Measurements from ENCODE around the gene AJUBA.
"Not testable (repeated sequence)": the region's sequence is repeated elsewhere in the genome, so short reads cannot be mapped to it uniquely, and the experiment has no call there.

The AJUBA gene

GRCh38 chr14:22978981-22979671, 3.2 kb downstream of the AJUBA start:
- DNase-seq: no peak

- DNase-seq: no peak
These were observed 3.9 kb downstream of the AJUBA start for GRCh38 chr14:22978487-22978837.

DNA sequence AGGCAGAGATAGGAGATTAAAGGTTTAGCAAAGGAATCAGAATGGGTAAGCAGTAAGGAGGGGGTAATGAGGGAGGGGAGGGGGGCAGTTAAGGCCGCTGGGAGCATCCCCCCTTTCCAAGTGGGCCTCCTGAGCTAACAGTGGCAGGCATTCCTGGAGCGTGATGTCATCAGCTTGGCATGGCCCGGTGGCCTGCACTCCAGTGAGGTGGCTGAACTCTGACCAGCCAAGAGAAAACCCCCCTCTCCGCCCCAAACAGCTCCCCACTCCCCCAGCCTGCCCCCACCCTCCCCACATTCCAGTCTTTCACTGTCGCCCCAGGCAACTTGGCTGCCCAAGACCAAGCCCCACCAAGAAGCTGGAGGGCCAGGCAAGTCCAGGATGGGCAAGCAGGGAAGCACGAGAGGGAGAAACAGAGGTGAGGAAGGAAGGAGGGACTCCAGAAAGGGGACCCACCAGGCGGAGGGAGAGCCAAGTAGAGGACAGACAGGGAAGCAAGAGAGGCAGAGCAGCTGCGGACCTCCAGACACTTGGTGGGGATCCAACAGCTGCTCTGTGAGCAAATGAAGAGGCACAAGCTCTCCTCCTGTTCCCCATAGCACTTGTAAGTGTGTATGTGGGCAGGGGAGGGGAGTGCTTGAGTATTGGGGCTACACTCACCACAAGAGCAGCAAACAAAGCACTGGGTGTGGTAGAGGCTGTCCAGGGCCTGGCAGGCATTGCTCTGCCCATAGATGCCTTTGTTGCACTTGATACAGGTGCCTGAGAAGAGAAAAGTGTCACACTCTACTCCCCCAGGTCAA, 4.5 kb downstream of the AJUBA start:
- DNase-seq: no peak

DNA sequence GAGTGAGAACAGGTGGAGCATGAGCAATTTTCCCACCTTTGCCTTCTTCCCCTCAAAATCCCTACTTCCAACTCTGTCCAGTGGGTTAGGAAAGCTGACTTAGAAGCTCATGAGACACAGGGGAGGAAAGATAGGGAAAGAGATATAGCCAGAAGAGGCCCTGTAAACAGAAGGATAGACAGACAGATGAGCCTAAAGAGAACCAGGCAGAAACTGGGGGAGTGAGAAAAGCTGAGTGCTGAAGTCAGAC, 5.0 kb downstream of the AJUBA start:
- DNase-seq: no peak

GRCh38 chr14:22976620-22977433, 5.5 kb downstream of the AJUBA start:
- no peak for DNase-seq

- no peak for DNase-seq
These were observed 7.6 kb downstream of the AJUBA start for GRCh38 chr14:22974530-22975313.

DNA sequence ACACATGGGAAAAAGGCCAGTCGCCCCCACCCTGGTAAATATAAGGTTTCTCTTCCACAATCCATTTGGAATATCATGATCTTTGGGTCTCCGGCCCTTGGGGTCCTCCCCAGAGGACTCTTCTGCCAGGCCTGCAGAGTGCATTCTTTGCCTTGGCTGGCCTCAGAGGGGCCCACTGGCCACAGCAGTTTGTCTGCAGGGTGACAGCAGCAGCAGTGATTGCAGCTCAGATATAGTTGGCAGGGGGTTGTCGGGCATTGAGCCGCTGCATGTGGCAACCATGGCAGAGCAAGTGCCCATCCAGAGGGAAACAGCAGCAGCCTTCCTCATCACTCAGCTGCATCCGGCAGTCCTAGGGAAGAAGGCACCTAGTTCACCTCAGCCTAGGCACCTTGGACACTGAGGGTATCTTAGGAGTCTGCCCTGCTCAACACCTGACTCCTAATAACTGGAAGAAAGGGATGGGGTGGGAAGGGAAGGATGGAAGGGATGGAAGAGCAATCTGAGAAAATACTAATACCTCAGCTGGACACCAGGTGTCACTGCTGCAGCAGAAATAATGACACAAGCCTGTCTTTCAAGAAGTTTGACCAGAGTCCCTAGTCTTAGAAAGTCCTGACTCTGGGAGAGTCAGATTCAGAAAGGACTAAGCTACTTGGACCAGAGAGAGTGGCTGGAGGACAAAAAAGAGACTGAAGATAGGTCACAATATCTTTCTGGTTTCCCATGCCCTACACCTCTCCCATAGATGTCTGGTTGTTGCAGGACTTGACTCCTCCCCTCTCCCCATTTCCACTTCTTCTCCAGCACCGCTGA, 8.9 kb downstream of the AJUBA start:
- no peak for DNase-seq

- DNase-seq: no peak
These were observed 9.9 kb downstream of the AJUBA start for GRCh38 chr14:22972313-22972930.

DNA sequence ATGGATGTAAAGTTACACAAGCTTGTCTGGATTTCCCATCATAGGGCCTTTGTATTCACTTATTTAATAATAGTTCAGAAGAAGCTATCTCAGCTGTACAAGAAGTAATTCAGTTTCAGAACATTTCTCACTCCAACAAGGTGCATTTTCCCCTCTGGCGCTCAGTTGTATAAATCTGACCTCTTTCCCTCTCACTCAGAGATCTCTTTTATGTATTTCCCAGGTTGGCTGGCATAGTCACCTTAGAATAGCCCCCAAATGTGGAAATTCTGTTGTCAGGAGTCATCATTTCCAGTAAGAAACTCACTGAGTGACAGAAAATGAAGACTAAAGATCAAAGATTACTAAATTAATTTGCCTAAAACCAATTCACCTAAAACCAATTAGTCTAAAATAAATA, 11.2 kb downstream of the AJUBA start:
- DNase-seq: no peak

- no peak for DNase-seq
These were observed 15.5 kb downstream of the AJUBA start for GRCh38 chr14:22966783-22967269.

- not testable (repeated sequence) for DNase-seq
These were observed 16.2 kb downstream of the AJUBA start for GRCh38 chr14:22965916-22966782.

DNA sequence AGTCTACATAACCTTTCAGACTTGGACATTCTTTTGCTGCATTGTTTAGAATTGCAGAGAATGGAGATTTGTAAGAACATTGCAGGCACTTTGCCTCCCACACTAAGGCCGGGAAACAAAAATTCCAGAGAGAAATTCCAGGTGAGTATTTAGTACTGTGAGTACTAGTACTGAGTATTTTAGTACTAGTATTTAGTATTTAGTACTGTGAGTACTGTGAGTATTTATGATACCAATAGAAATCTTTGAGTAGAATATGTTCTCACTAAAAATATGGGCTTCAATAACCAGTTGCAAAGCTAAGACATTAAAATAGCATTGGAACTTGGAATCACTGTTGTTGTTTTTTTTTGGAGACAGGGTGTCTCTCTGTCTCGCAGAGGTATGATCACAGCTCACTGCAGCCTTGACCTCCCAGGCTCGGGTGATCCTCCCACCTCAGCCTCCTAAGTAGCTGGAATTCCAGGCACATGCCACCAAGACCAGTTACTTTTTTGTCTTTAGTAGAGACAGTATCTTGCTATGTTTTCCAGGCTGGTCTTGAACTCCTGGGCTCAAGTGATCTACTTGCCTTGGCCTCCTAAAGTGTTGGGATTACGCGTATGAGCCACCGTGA, 20.2 kb downstream of the AJUBA start:
- DNase-seq: no peak

GRCh38 chr14:22955702-22956569, 26.4 kb downstream of the AJUBA start:
- no peak for DNase-seq

DNA sequence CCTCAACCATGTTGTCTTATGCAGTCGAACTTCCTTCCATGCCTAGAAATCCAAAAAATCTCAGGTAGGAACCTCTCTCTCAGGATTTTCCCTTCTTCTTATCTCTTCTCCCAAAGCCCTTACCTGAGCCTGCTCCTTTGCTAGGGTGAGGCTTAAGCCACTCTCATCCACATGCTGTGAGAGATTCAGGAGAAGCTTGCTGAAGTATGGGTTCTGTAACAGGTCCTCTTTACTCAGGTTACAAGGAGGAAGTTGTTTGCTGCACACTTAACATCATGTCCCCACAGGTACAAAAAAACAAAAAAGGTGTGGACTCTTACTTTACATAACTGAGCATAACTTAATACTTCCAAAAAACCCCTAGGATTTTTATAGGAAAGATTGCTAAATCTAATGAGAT, 29.9 kb downstream of the AJUBA start:
- no peak for DNase-seq

- not testable (repeated sequence) for DNase-seq
These were observed 30.6 kb downstream of the AJUBA start for GRCh38 chr14:22951795-22952194.

- no peak for DNase-seq
These were observed 36.7 kb downstream of the AJUBA start for GRCh38 chr14:22945642-22946041.

- no peak for DNase-seq
These were observed 42.7 kb downstream of the AJUBA start for GRCh38 chr14:22939684-22940083.

GRCh38 chr14:22935156-22935555, 47.2 kb downstream of the AJUBA start:
- no peak for DNase-seq

GRCh38 chr14:22932146-22932545, 50.2 kb downstream of the AJUBA start:
- DNase-seq: no peak

Data from NCI-H774 (cell line).